ENCODE results near the gene POLD3.
"Not testable (repeated sequence)": the region's sequence is repeated elsewhere in the genome, so short reads cannot be mapped to it uniquely, and the experiment has no call there.

The POLD3 gene

DNA sequence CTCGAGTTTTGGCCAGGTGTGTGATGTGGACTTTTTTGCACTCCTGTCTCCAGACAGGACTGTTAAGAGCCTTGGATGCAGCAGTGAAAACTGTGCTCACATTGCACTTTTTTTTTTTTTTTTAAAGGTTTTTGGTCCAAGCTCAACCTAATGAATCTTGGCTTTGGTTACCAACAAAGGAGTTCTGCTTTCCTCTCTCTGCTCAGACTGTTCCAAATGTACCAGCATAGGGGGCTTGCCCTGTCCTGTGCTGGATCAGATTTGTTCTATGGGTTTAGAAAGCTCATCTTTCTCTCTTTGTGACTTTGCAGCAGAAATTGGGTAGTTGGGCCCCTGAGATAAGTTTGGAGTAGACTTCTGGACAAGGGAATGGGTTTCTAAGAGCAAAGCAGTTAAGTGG lies 45.3 kb downstream of the POLD3 start:
- no peak for DNase-seq (ENCODE audit: low spot score)

DNA sequence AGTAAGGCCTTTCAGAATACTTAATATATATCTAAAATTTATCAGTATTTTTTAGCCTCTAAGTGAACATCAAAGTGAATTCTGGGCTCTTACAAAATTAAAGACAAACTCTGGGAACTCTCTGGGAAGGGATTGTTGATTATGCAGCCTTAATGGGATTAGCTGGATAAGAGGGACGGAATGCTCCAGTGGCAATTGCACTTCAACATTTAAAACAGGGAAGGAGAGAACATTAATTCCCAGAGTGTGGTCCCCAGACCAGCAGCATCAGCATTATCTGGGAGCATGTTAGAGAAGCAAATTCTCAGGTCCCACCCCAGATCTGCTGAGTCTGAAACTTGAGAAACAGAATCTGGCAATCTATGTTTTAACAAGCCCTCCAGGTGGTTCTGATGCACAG lies 46.5 kb downstream of the POLD3 start:
- no peak for DNase-seq (ENCODE audit: low spot score)

DNA sequence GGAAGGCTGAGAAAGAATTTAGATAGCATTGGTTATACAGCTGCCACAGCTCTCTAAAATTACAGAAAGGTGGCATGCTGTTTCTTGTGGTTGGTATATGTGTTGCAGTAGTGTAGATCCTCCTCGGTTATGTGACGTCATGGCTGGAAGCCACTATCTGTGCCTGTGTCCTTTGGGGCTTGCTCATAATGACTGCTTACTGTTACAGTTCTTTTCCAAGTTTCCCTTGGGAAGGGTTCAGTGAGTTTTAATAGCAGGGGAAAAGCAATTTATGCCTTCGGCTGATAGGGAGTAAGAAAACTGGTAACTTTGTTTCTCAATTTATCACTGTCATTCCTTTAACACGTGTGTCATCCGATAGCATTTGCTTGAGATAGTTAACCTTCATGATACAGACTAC lies 47.2 kb downstream of the POLD3 start:
- DNase-seq (ENCODE audit: low spot score): no peak

DNA sequence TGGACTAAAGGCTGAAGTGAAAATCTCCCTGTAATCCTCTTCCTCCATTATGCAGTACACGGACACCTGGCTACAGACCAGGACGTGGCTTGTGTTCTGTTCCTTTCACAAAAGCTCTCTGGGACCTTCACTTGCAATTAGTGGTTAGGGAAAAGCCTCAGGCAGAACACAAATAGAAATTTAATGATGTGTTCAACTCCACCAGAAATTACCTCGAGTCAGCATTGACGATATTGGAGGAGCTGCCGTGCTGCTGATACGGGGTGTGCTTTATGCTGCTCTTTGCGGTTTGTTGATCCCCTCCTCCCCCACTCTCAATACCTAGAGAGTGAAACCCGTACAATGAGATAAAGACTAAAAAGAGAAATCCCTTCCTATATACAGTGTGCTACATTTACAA lies 48.9 kb downstream of the POLD3 start:
- DNase-seq (ENCODE audit: low spot score): peak; percentile 35

DNA sequence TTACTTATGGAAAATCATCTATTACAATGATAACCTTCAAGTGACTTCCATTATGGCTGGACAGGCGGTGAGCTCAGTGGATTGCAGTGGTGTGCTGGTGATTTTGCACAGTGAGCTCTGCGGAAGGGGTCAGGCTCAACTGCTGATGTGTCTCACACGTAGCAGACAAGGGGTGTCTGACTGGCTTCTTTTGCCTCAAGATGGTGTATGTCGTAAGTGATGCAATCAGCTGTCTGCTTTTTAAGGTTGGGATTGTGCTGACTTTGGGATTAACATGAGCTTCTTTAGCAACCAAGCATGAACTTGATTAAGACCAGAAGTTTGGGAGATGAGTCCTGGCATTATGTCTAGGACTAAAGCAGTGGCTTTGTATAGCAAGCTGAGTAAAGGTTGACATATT lies 49.5 kb downstream of the POLD3 start:
- no peak for DNase-seq (ENCODE audit: low spot score)

DNA sequence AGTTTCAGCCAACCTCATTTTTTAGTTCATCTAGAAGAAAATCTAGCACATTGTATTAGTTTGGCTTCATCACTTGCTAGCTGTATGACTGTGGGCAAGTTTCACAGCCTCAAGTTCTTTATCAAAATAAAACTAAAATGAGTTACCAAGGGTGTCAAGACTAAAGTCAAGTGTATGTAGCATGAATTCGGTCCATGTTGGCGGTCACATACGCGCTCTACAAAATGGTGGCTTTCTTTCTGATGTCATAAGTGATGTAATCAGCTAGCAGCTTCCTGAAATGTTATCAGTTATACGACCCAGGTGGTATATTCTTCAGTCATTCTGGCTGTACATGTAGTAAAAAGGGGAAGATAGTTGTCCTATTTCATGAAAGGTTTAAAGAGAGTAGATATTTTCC lies 50.5 kb downstream of the POLD3 start:
- DNase-seq (ENCODE audit: low spot score): no peak

DNA sequence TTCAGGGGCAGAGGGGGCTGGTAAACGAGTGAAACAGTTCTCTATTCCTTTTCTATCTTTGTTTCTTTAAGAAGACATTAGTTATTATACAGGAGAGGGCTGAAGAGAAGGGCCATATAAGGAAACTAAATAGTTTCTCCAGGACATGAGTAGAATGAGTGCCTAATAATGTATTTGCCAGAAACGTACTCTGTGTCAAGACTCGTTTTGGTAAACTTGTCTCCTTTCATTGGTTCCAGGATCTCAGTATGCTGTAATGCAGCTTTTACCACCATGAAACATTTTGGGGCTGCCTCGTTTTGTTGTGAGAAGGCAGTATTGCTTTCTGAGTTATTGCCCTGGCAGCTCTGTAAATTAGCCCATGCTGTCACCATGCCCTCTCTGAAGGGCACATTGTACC lies 51.7 kb downstream of the POLD3 start:
- DNase-seq (ENCODE audit: low spot score): no peak

DNA sequence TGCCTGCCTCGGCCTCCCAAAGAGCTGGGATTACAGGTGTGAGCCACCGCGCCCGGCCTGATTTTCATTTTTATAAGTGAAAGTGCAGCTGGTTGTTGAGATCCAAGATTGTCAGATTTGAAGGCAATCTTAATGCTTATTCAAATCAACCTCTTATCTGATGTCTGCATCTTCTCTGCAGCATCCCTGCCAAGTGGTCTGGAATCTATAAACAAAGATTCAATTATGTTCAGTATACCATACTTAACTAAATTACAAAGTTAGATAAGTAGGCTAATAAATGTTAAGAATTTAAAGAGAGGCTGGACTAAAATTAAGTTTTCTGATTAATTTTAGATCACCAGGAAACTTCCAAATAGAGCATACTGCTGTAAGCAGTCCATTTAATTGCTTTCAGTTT lies 53.8 kb downstream of the POLD3 start:
- DNase-seq (ENCODE audit: low spot score): no peak

DNA sequence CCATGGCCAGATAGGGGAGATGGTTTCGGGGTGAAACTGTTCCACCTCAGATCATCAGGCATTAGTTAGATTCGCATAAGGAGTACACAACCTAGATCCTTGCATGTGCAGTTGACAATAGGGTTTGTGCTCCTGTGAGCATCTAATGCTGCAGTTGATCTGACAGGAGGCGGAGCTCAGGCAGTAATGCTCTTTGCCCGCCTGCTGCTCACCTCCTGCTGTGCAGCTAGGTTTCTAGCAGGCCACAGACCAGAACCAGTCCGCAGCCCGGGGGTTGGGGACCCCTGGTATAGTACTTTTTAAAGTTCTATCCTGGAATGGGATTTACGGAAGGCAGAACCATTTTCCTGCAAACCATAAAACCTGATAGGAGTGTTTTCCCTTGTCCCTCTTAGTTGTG lies 54.6 kb downstream of the POLD3 start:
- DNase-seq (ENCODE audit: low spot score): no peak

DNA sequence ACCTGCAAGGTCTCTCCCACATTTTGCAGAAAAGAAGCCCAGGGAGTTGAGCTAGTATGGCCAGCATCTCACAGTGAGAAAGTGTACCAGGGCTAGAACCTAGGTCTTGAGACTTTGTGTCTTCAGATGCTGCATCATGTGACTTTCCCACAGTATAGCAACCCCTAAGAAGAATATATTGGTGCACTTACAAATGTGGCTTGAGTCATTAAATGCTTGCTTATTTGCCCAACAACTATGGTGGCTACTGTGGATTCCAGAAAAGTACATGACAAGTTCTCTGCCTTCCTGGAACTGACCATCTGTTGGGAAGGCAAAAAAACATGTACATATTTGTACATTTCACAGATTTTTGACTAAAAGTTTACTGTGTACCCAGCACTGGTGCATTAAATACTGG lies 55.0 kb downstream of the POLD3 start:
- no peak for DNase-seq (ENCODE audit: low spot score)

DNA sequence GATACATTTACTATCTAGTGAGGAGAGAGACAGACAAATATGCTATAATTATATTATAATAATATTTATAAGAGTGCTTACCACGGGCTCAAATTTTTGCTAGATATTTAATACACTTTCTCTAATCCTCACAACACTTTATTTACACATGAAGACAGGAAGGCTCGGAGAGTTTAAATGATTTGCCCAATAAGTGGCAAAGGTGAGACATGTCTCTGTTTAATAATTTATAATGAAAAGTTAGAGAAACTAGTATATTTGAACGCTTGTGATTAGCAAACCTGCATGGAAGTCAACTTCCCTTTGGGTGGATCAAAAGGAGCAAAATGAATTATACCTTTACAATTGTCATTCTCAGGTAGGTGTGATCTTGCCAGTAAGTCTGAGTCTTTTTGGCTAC lies 55.4 kb downstream of the POLD3 start:
- no peak for DNase-seq (ENCODE audit: low spot score)

DNA sequence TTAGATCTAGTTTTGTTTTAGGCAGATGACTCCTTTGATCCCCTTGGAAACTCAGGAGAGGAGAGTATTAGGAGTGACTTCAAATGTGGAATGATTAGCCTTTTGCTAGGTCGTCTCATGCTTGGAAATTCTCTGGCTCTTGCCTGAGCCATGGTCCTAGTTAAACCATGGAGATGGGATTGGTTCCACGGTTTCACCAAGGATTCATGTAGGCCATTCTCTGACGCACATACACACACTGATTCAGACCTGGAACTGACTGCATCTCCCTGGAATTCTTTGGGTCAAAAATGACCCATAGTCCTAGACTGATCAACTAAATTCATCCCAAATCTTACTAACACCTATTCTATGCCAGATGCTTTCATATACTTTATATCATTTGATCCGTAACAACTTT lies 56.5 kb downstream of the POLD3 start:
- no peak for DNase-seq (ENCODE audit: low spot score)

DNA sequence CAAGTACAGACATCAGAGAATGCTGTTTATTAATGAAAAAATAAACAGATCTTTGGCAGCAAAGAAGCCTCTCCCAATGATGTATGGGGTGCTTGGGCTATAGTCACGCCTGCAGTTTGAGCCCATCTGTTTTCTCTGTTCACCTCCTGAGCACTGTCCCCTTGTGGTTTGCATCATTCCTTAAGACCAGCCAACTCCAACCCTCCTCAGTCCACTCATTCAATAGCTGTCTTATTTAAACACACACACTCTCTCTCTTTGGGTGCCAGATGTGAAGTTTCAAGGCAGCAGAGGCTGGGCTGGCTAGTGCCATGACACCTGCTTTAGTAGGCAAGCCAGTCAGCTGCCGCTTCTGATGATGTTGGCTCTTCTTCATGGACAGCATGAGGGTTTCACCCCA lies 58.1 kb downstream of the POLD3 start:
- DNase-seq (ENCODE audit: low spot score): no peak

DNA sequence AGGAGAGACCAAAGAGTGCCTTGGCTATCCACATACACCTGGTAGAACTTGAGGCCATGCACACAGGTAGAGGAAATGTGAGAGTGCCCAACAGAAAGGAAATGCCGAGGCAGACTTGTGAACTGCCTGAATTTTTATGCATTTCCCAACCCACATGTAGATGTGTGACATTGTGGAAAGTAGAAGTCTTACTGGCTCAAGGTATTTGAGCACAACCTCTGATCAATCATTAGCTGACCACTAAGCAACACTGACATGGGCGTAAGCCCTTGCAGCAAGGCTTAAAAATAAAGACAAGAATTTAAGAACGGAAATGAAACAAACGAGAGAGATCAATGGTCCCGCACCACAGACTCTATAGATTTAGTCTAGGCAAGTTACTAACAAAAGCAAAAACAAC lies 62.6 kb downstream of the POLD3 start:
- no peak for DNase-seq (ENCODE audit: low spot score)

DNA sequence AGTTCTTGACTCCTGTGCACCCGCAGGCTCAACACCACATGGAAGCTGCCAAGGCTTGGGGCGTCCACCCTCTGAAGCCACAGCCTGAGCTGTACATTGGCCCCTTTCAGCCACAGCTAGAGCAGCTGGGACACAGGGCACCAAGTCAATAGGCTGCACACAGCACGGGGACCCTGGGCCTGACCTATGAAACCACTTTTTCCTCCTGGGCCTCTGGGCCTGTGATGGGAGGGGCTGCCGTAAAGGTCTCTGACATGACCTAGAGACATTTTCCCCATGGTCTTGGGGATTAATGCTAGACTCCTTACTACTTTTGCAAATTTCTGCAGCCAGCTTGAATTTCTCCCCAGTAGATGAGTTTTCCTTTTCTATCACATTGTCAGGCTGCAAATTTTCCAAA lies 66.7 kb downstream of the POLD3 start:
- DNase-seq (ENCODE audit: low spot score): not testable (repeated sequence)

DNA sequence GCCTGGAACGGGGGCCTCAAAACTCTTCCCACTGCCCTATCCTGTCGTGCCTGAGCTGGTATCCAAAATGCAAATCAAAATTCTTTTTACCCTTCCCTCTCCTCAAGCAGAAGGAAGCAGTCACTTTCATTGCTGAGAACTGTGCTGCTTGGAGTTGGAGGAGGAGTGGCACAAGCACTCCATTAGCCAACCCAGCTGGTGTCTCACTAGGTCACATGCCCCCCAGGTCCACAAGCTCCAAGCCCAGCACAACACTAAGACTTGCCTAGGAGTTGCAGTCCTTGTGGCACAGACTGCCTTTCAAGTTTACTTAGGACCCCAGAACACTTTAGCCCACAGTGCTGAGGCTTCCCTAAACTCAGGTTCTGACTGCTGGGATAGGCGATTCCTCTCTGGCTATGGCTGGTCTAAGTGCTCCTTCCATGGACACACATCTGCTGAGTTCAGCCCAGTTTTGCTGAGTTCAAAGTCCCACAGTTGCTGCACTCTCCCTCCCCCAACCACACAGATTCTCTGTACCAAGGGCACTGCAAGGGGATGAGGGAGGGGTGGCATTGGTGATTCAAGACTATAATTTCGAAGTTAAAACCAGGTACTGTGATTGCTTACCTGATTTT lies 70.2 kb downstream of the POLD3 start:
- DNase-seq (ENCODE audit: low spot score): no peak

DNA sequence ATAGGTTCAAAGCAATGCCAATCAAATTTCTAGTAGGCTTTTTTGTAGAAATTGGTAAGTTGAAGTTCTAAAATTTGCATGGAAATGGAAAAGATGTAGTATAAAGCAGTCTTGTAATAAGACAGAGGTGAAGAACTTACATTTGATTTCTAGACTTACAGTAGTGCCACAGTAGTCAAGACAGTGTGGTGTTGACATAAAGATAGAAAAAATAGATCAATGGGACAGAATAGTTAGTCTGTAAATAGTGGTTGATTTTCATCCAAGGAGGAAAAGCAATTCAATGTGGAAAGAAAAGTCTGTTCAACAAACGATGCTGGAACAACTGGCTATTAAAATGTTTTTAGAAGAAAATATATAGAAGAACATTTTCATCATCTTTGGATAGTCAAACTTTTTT lies 70.9 kb downstream of the POLD3 start:
- no peak for DNase-seq (ENCODE audit: low spot score)

DNA sequence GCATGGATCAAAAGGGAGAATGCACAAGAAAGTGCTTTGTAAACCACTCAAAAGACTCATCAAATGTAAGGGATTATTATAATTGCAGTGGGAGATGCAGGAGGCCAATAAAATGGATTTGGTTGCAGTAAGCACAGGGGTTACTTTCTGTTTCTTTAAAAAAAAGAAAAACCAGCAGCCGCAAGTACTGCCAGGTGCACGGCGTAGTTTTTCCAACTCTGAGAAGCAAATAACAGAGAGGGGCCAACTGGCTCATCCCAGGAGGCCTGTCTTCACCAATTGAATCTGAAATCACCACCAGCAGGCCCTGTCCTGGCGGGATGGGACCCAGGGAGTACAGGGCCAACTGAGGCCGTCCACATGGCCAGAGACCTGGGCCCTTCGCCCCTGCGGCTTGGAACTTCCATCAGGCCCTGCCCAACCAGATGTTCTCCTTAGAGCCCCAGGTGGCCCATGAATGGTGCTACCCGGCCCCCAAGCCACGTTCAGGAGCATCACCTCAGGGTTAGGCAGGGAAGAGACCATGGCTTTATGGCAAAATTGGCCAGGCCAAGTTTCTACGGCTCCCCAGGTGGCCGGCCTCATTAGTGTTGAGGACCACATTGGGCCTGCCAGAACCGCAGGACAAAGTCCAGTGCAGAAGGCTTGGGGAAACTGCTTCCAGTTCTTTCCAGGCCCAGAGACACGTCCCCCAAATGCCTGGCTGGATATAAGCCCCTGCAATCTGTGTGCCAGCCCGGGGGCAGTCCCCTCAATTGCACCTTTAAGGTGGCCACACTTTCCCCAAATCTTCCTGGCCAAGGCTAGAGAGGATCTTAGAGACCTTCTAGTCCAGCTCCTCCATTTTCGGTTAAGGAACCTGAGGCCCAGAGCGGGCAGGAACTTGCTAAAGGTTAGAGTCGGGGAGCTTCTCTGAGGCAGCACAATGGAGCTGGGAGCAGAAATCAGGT lies 77.1 kb downstream of the POLD3 start:
- DNase-seq (ENCODE audit: low spot score): no peak

DNA sequence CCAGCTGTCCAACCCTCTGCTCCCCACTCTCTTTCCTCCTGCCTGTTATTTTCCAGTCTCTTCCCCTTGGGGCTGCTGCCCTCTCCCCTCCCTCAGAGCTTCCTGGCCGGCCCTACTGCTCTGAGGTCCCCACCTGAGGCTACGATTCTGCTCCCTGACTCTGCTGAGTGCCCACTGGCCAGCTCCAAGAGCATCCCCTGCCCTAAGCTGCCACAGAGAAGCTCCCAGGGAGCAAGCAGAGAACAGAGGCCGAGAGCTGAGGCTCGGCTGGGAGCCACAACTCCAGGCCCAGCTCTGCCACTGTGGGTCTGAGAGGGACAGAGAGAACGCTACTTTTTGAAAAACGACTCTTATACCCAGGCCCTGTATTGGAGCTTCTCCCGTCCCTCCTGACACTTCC lies 77.8 kb downstream of the POLD3 start:
- DNase-seq (ENCODE audit: low spot score): no peak

DNA sequence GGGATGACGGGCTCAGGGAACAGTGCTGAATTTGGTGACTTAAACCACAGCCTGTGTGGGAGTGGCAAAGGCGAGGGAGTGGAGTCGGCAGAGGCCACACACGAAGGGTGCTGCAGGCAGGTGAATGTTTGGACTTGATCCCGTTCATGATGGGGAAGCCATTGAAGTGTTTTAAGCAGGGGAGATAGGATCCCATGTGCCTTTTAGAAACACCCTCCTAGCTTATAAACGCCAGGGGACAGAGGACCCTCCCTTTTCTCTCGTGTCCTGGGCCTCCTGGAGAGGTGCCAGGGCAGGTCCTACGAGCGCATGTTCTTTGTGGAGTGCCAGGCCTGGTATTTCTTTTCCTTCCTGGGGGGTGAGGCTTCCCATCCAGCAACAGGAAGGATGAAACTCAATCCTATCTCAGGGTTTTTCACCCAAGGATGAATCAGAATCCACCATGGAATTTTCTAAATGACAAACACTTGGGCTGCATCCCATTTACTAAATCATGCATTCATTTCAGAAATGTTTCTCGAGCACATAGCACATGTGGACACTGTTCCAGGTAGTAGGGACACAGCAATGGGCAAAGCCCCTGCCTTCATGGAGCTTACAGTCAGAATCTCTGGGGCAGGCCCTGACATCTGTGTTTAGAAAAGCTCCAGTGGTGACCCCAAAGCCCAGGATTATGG lies 79.3 kb downstream of the POLD3 start:
- no peak for DNase-seq (ENCODE audit: low spot score)

DNA sequence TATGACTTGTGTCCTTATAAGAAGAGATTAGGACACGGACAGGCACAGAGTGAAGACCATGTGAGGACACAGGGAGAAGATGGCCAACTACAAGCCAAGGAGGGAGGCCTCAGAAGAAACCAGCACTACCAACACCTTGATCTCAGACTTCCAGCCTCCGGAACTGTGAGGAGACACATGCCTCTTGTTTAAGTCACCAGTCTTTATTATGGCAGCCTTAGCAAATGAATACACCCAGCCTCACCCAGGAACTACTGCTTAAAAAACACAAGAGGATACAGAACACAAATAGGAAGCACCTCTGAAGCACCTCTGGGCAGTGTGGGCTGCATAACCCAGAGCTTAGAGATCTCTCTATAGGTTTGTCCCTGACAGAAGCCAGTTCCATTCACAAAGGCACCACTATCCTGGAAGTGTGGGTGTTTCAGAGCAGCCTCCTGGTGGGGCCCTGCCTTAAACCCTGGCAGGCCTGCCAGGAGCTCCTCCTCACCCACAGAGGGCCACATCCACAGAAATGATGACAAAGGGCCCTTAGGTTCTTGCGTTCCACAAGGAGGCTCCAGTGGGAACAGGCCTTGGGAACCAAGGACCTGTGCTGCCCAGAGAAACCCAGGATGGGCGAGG lies 80.1 kb downstream of the POLD3 start:
- DNase-seq (ENCODE audit: low spot score): no peak

DNA sequence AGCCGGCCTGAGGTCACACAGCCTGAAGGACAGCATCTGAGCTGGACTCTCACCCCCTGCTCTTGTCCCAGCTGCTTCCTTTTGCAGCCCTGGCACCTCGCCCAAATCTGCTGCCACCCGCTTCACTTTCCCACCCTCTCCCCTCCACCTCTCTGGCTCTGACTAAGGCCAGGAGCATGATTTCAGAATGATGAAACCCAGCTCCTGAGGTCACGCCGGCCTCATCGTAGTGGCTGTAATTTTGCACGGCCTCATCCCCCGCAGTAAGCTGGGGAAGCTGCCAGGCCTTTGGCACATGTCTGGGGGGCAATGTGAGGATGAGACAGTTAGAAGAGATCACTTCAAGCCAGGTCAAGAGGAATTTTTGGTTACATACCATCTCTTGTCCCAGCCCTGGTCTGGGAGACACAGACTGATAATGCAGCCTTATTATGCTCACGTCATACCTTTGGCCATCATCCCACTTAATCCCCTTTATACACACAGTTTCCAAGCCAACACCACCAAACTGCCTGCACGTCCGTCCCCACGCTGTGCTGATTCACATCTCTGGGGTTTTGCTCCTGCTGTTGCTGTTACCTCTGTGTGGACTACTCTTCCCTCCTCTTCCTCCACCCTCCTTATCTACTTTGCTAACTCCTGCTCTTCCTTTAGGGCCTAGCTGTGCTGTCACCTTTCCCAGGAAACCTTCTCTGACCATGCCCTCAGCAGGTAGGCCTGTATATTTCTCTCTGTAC lies 80.7 kb downstream of the POLD3 start:
- peak; percentile 75 for DNase-seq (ENCODE audit: low spot score)

Measured in Ammon's horn (tissue), 1 donor.